Smooth muscle cell (in vitro differentiated cells): ENCODE data around the gene TM2D1. TPM values are rescaled to one million over a fixed set of nuclear protein-coding genes. Genes with fewer than 3 reads are reported as not detected.
A peak's percentile ranks its signal among the peaks of the same experiment; 100 is the strongest.
"Not testable (repeated sequence)": the region's sequence is repeated elsewhere in the genome, so short reads cannot be mapped to it uniquely, and the experiment has no call there.

Experiments used
- DNase-seq: peaks from one replicate; lab custom pipeline; 2025; ENCODE audit not compliant: unreplicated experiment; lab: John Stamatoyannopoulos, UW
- H2AFZ ChIP-seq: fragments of 200-600 bp; sonication (generic); 2 replicates; pipeline ENCODE4 v1.6.0; 2016; ENCODE audit warnings: antibody characterized with exemption, low read depth, mild to moderate bottlenecking
- H3F3A ChIP-seq: fragments of 200-600 bp; sonication (generic); 2 replicates; pipeline ENCODE4 v1.6.0; 2017; ENCODE audit warnings: antibody characterized with exemption, low read depth
- H3K27ac ChIP-seq: fragments of 200-600 bp; sonication (generic); 2 replicates; pipeline ENCODE4 v1.5.1; 2016; ENCODE audit warnings: low read depth, mild to moderate bottlenecking
- H3K27me3 ChIP-seq: fragments of 200-600 bp; sonication (generic); 2 replicates; pipeline ENCODE4 v1.6.1; 2016; ENCODE audit warnings: low read depth, mild to moderate bottlenecking
- H3K36me3 ChIP-seq: fragments of 200-600 bp; sonication (generic); 2 replicates; pipeline ENCODE4 v1.5.1; 2016; ENCODE audit warnings: low read depth
- H3K4me1 ChIP-seq: fragments of 200-600 bp; sonication (generic); 2 replicates; pipeline ENCODE4 v1.5.1; 2016; ENCODE audit warnings: low read depth
- H3K4me2 ChIP-seq: fragments of 200-600 bp; sonication (generic); 2 replicates; pipeline ENCODE4 v1.6.0; 2016; ENCODE audit warnings: mild to moderate bottlenecking
- H3K4me3 ChIP-seq: fragments of 200-600 bp; sonication (generic); 2 replicates; pipeline ENCODE4 v1.5.1; 2016; ENCODE audit warnings: mild to moderate bottlenecking
- H3K79me2 ChIP-seq: fragments of 200-600 bp; sonication (generic); 2 replicates; pipeline ENCODE4 v1.6.0; 2016; ENCODE audit warnings: low read depth, mild to moderate bottlenecking
- H3K9ac ChIP-seq: fragments of 200-600 bp; sonication (generic); 2 replicates; pipeline ENCODE4 v1.6.0; 2016; ENCODE audit warnings: low read depth
- H3K9me3 ChIP-seq: fragments of 200-600 bp; sonication (generic); replicated peaks from 2 replicates; pipeline ENCODE4 v1.5.1; 2016; ENCODE audit warnings: low read depth
- H4K20me1 ChIP-seq: fragments of 200-600 bp; sonication (generic); 2 replicates; pipeline ENCODE4 v1.6.0; 2016; ENCODE audit warnings: low read depth
- CTCF ChIP-seq: fragments of 200-600 bp; sonication (generic); IDR thresholded peaks from 2 replicates; pipeline ENCODE4 v1.5.1; 2017; ENCODE audit warnings: borderline replicate concordance, mild to moderate bottlenecking, antibody characterized with exemption; ENCODE audit not compliant: insufficient read depth, poor library complexity, severe bottlenecking
- WGBS: methylation state at CpG from one replicate; pipeline ENCODE4 v1.1.7; 2016; ENCODE audit warnings: low lambda C conversion rate; 5-methylcytosine and 5-hydroxymethylcytosine counted together
- polyA plus RNA-seq: library from polyadenylated mRNA; unstranded; fragments of >200 nt; fragmentation: Nextera tagmentation; extraction: Ambion mirVana; gene quantifications from 2 replicates; pipeline ENCODE4 v1.2.1, GENCODE V29; 2016
- total RNA-seq: library from RNA; depleted of rRNA; stranded (reverse); fragments of >200 nt; gene quantifications from 2 replicates; pipeline ENCODE4 v1.2.3, GENCODE V29; 2014

The TM2D1 gene
- total and polyA plus RNA-seq, 2 experiments from 2014 or later, result 74.1 to 107 TPM

GRCh38 chr1:61724506-61724812 lies 482 bp downstream of the TM2D1 start:
- Histone ChIP-seq H3F3A (no peaks in the 10 kb centered on the region), H4K20me1 (peaks cover 6% of the 10 kb centered on the region), H2AFZ (peak overlapping the region; percentile 100), H3K9me3 (no peaks in the 10 kb centered on the region), H3K27ac (peak overlapping the region; percentile 86), H3K9ac (peak overlapping the region; percentile 99), H3K79me2 (peaks cover 43% of the 10 kb centered on the region), H3K36me3 (no peaks in the 10 kb centered on the region), H3K4me3 (peak overlapping the region; percentile 97), H3K27me3 (no peaks in the 10 kb centered on the region), H3K4me2 (peak overlapping the region; percentile 93), H3K4me1 (peaks cover 7% of the 10 kb centered on the region)
- no peak for TF ChIP-seq CTCF
- WGBS, result 10% methylated on average over 3 of the region's 3 CpGs
- DNase-seq, result no peak

GRCh38 chr1:61718996-61719663 lies 5.8 kb downstream of the TM2D1 start:
- H3K79me2 ChIP-seq, result peaks cover 52% of the 10 kb centered on the region

GRCh38 chr1:61711969-61712368 lies 13.0 kb downstream of the TM2D1 start:
- no peak overlapping the region for H2AFZ ChIP-seq
- no peaks in the 10 kb centered on the region for H3F3A ChIP-seq
- H3K4me3 ChIP-seq, result no peak overlapping the region
- H3K27ac ChIP-seq, result no peak overlapping the region
- no peaks in the 10 kb centered on the region for H3K9me3 ChIP-seq
- no peak overlapping the region for H3K4me2 ChIP-seq
- DNase-seq, result no peak
- H3K9ac ChIP-seq, result no peak overlapping the region
- H3K4me1 ChIP-seq, result no peaks in the 10 kb centered on the region
- H4K20me1 ChIP-seq, result peaks cover 69% of the 10 kb centered on the region
- no peaks in the 10 kb centered on the region for H3K27me3 ChIP-seq
- no peak for TF ChIP-seq CTCF
- no peaks in the 10 kb centered on the region for H3K36me3 ChIP-seq
- H3K79me2 ChIP-seq, result peaks cover 16% of the 10 kb centered on the region

More at GRCh38 chr1:61718996-61719663, 5.8 kb downstream of the TM2D1 start:
- H3K9ac ChIP-seq, H2AFZ ChIP-seq, H3F3A ChIP-seq, H3K4me3 ChIP-seq, H3K4me2 ChIP-seq, DNase-seq, H3K36me3 ChIP-seq, H3K27me3 ChIP-seq, H3K9me3 ChIP-seq, H3K27ac ChIP-seq, H3K4me1 ChIP-seq: not testable (repeated sequence)
- WGBS, result 97% methylated on average over 8 of the region's 8 CpGs
- peaks cover 39% of the 10 kb centered on the region for H4K20me1 ChIP-seq

GRCh38 chr1:61711257-61711656 lies 13.7 kb downstream of the TM2D1 start:
- H3K9ac ChIP-seq, H3K4me3 ChIP-seq, H3K4me2 ChIP-seq, H3K27ac ChIP-seq, DNase-seq, H2AFZ ChIP-seq, H3K36me3 ChIP-seq, H3K27me3 ChIP-seq, H3K9me3 ChIP-seq, H3K4me1 ChIP-seq, H3F3A ChIP-seq: not testable (repeated sequence)
- H4K20me1 ChIP-seq, result peaks cover 64% of the 10 kb centered on the region
- peaks cover 12% of the 10 kb centered on the region for H3K79me2 ChIP-seq
- 79% methylated on average over 4 of the region's 4 CpGs for WGBS

GRCh38 chr1:61709908-61710289 lies 15.0 kb downstream of the TM2D1 start:
- 92% methylated on average over 2 of the region's 2 CpGs for WGBS
- Histone ChIP-seq H3K79me2 (peaks cover 5% of the 10 kb centered on the region), H4K20me1 (peaks cover 59% of the 10 kb centered on the region)

More at GRCh38 chr1:61709908-61710289, 15.0 kb downstream of the TM2D1 start:
- Histone ChIP-seq H3K27ac (no peak overlapping the region), H3K9ac (no peak overlapping the region), H3F3A (no peaks in the 10 kb centered on the region), H3K9me3 (no peaks in the 10 kb centered on the region), H3K4me3 (no peak overlapping the region), H3K4me1 (no peaks in the 10 kb centered on the region), H2AFZ (no peak overlapping the region), H3K4me2 (no peak overlapping the region), H3K27me3 (no peaks in the 10 kb centered on the region), H3K36me3 (no peaks in the 10 kb centered on the region)
- TF ChIP-seq CTCF, result no peak
- DNase-seq, result no peak
